Measurements from ENCODE around the gene RHOBTB3. TPM values are rescaled to one million over a fixed set of nuclear protein-coding genes. Genes with fewer than 3 reads are reported as not detected.

RHOBTB3 gene
- total and polyA plus RNA-seq, 7 donors, result 12.3 to 151 (median 75.6) TPM

- Histone ChIP-seq H3K27ac (peak overlapping the region; percentile 56 to 60 (median 58)), H3K4me3 (no peak overlapping the region), H3K27me3 (no peaks in the 10 kb centered on the region), H3K9me3 (no peaks in the 10 kb centered on the region), H3K4me1 (peaks cover 0 to 14% (median 7%) of the 10 kb centered on the region in 4 donors), H3K36me3 (peaks cover 0 to 29% (median 3%) of the 10 kb centered on the region in 4 donors)
- 35 to 39% methylated on average over 4 of the region's 4 CpGs for WGBS, 2 donors
- intact Hi-C loops (cut with DNase I), result loop anchor here (1.0 to 5.0 kb wide), 4 partner anchors 66 to 556 kb away; no protein-coding TSS in a partner anchor
- peak; percentile 93 for DNase-seq
- TF ChIP-seq POLR2A (IDR thresholded peaks at IDR 0.05) (no peak), POLR2AphosphoS5 (IDR thresholded peaks at IDR 0.05) (no peak), EP300 (IDR thresholded peaks at IDR 0.05) (no peak), CTCF (IDR thresholded peaks at IDR 0.05) (peak; percentile 83 to 92 (median 86))
Observed at GRCh38 chr5:95781101-95781583, 50.0 kb downstream of the RHOBTB3 start.

GRCh38 chr5:95782181-95782580 is 51.0 kb downstream of the RHOBTB3 start:
- H3K4me1 ChIP-seq, result peaks cover 0 to 14% (median 7%) of the 10 kb centered on the region in 4 donors
- 95 to 96% methylated on average over 4 of the region's 4 CpGs for WGBS, 2 donors
- H3K27me3 ChIP-seq, result no peaks in the 10 kb centered on the region
- peaks cover 0 to 36% (median 3%) of the 10 kb centered on the region in 4 donors for H3K36me3 ChIP-seq
- H3K27ac ChIP-seq, result no peak overlapping the region
- no peaks in the 10 kb centered on the region for H3K9me3 ChIP-seq
- intact Hi-C loops (cut with DNase I), result loop anchor here (5.0 kb wide), 2 partner anchors 115 to 555 kb away; no protein-coding TSS in a partner anchor
- no peak for DNase-seq
- no peak for TF ChIP-seq EP300 (IDR thresholded peaks at IDR 0.05)
- TF ChIP-seq POLR2AphosphoS5 (IDR thresholded peaks at IDR 0.05), result no peak
- TF ChIP-seq POLR2A (IDR thresholded peaks at IDR 0.05), result no peak
- no peak for TF ChIP-seq CTCF (IDR thresholded peaks at IDR 0.05)
- no peak overlapping the region for H3K4me3 ChIP-seq

GRCh38 chr5:95783661-95784060 is 52.5 kb downstream of the RHOBTB3 start:
- DNase-seq, result no peak
- Histone ChIP-seq H3K4me3 (no peak overlapping the region), H3K27me3 (no peaks in the 10 kb centered on the region), H3K27ac (no peak overlapping the region), H3K36me3 (peaks cover 0 to 51% (median 6%) of the 10 kb centered on the region in 4 donors), H3K4me1 (peaks cover 0 to 14% (median 7%) of the 10 kb centered on the region in 4 donors), H3K9me3 (no peaks in the 10 kb centered on the region)
- 97% methylated on average over 3 of the region's 3 CpGs for WGBS, 2 donors
- TF ChIP-seq POLR2AphosphoS5 (IDR thresholded peaks at IDR 0.05), result no peak
- TF ChIP-seq EP300 (IDR thresholded peaks at IDR 0.05), result no peak
- TF ChIP-seq POLR2A (IDR thresholded peaks at IDR 0.05), result no peak
- no peak for TF ChIP-seq CTCF (IDR thresholded peaks at IDR 0.05)
- intact Hi-C loops (cut with DNase I), result loop anchor here (5.0 kb wide), 2 partner anchors 116 to 554 kb away; no protein-coding TSS in a partner anchor

- Histone ChIP-seq H3K27ac (no peak overlapping the region), H3K36me3 (peaks cover 0 to 61% (median 6%) of the 10 kb centered on the region in 4 donors)
- intact Hi-C loops (cut with DNase I), result loop anchor here (5.0 kb wide), 2 partner anchors 117 to 553 kb away; no protein-coding TSS in a partner anchor
Observed at GRCh38 chr5:95784514-95785302, 53.6 kb downstream of the RHOBTB3 start.

More at GRCh38 chr5:95784514-95785302, 53.6 kb downstream of the RHOBTB3 start:
- no peak overlapping the region for H3K4me3 ChIP-seq
- TF ChIP-seq POLR2AphosphoS5 (IDR thresholded peaks at IDR 0.05) (no peak), CTCF (IDR thresholded peaks at IDR 0.05) (no peak), EP300 (IDR thresholded peaks at IDR 0.05) (no peak)
- no peaks in the 10 kb centered on the region for H3K9me3 ChIP-seq
- 92 to 94% methylated on average over 9 of the region's 9 CpGs for WGBS, 2 donors
- no peaks in the 10 kb centered on the region for H3K27me3 ChIP-seq
- DNase-seq, result no peak
- H3K4me1 ChIP-seq, result peaks cover 0 to 9% (median 7%) of the 10 kb centered on the region in 4 donors
